Pons (tissue), 1 donor: ENCODE data around the gene DNAJA1.
"Not testable (repeated sequence)": the region's sequence is repeated elsewhere in the genome, so short reads cannot be mapped to it uniquely, and the experiment has no call there.

Experiments used
- DNase-seq: peaks from one replicate; pipeline ENCODE4 v3.0.0-alpha.2; 2016; ENCODE audit warnings: low spot score

DNAJA1 gene

GRCh38 chr9:33024966-33025571 is at the start of gene DNAJA1:
DNAJA1 (plus strand) TSS chr9:33025273; CDS start chr9:33026485, 1,212 bp downstream.
- peak; percentile 95 for DNase-seq

- DNase-seq, result no peak
These were observed 47.0 kb upstream of the DNAJA1 start for GRCh38 chr9:32978051-32978450.

GRCh38 chr9:32986971-32987370 is 38.1 kb upstream of the DNAJA1 start:
- DNase-seq, result no peak

DNA sequence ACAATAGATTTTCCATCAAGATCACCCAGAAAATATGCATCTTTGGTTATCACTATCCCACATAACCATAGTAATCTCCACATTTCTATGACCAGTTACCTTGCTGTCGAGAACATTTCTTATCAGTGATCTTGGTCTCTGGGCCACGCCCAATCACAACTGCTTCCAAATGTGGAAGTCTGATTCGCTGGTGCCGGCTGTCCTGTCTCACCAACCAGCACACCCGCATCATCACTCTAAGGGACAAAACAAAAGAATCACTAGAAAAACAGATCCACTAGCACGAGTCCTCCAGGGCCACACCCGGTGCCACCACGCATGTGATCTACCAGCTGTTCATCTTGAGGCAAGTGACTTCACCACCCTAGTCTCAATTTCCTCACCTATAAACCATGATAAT is 35.4 kb upstream of the DNAJA1 start:
- no peak for DNase-seq

GRCh38 chr9:32991897-32992594 is 33.0 kb upstream of the DNAJA1 start:
- no peak for DNase-seq

GRCh38 chr9:32992595-32993238 is 32.4 kb upstream of the DNAJA1 start:
- no peak for DNase-seq

DNA sequence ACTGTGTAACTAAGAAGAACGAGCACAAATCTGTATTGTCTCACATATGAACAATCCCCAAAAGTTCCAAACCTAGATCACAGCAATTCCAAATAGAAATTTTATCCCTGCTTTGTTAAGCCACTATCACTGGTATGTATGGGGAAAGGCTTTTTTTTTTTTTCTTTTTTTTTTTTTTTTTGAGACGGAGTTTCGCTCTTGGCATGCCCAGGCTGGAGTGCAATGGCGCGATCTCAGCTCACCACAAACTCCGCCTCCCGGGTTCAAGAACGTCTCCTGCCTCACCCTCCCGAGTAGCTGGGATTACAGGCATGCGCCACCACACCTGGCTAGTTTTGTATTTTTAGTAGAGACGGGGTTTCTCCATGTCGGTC is 24.4 kb upstream of the DNAJA1 start:
- DNase-seq, result not testable (repeated sequence)

GRCh38 chr9:33005335-33005734 is 19.7 kb upstream of the DNAJA1 start:
- DNase-seq, result not testable (repeated sequence)

- no peak for DNase-seq
These were observed 17.3 kb upstream of the DNAJA1 start for GRCh38 chr9:33007755-33008154.

- DNase-seq, result no peak
These were observed 13.2 kb upstream of the DNAJA1 start for GRCh38 chr9:33011831-33012230.

GRCh38 chr9:33012328-33013069 is 12.6 kb upstream of the DNAJA1 start:
- no peak for DNase-seq

- DNase-seq, result no peak
These were observed 11.0 kb upstream of the DNAJA1 start for GRCh38 chr9:33013962-33014664.

- DNase-seq, result peak; percentile 73
These were observed 10.4 kb upstream of the DNAJA1 start for GRCh38 chr9:33014665-33015014.

GRCh38 chr9:33017283-33018041 is 7.6 kb upstream of the DNAJA1 start:
- no peak for DNase-seq

GRCh38 chr9:33019797-33020196 is 5.3 kb upstream of the DNAJA1 start:
- no peak for DNase-seq

GRCh38 chr9:33022303-33022702 is 2.8 kb upstream of the DNAJA1 start:
- no peak for DNase-seq

DNA sequence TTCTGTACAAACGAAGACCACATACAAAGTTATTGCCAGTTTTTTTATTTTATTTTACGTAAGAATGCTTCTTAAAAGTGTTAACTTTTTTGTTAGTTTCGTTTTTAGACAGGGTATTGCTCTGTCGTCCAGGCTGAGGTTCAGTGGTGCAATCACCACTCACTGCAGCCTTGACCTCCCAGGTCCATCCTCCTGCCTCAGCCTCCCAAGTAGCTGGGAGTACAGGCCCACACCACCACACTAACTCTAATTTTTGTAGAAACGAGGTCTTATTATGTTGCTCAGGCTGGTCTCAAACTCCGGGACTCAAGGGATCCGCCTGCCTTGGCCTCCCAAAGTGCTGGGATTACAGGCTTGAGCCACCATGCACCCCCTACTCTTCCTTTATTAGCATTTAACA is 2.3 kb upstream of the DNAJA1 start:
- DNase-seq, result no peak

DNA sequence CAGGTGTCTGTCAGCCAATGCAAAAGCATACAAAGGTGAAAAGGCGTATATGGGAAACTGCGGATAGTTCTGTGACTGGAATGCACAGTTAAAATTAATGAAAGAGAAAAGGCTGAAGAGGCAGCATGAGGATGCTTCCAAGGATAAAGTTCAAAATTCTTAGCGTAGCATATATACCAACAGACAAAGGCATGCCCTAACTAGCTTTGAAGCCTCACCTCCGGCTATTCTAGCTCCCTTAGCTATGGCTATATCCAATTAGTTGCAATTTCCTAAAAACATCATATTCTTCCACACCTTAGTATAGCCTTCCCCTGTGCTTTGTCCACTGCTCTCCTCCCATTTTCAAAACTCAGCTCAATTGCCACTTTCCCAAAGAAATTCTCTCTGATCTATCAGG is 1.4 kb upstream of the DNAJA1 start:
- no peak for DNase-seq

DNA sequence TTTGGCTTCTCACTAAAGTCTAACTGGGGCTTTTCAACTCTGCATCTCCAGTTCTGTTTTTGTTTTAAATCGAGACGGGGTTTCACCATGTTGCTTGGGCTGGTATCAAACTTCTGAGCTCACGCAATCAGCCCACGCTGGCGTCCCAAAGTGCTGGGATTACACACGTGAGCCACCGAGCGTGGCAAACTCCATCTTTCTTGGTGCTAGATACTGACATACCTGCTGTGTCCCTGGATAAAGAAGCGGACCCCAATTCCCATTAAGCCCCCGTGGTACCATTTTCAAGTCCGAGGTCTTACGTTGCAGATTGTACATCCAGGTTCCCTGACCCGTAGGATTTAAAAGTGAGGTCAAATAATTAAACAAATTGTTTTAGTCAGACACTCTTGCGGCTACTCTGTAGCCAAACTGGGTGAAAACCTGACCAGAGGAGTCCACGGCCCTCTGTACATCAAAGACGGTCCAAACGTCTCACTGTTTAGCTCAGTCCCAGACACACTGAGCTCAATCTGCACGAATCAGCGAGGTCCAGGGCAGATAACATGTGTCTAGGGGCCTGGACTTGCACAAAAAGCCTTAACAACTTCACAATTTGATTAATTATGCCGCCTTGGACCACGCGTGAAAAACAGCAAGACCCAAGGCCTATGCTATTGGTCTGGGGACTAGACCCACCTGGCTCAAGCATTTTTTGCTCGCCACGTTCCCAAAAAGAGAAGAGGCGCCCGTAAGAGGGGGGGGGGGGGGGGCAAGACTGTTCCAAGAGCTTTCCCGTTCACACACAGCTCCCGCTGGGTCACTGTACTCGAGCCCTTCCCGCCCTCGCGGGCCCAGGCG is 727 bp upstream of the DNAJA1 start:
- DNase-seq, result peak; percentile 65

- DNase-seq, result peak; percentile 56
These were observed 684 bp downstream of the DNAJA1 start for GRCh38 chr9:33025572-33026342.
